NCI-H1436 treated with DMSO at 0.1 percent for 48 hours (cell line): ENCODE results near the gene PRTG.
"Not testable (repeated sequence)": the region's sequence is repeated elsewhere in the genome, so short reads cannot be mapped to it uniquely, and the experiment has no call there.

Source experiments
- DNase-seq: peaks from one replicate; lab custom pipeline; 2025; lab: John Stamatoyannopoulos, UW

Gene PRTG

GRCh38 chr15:55700876-55701275 lies 42.1 kb downstream of the PRTG start:
- DNase-seq, result no peak

GRCh38 chr15:55698653-55699052 lies 44.3 kb downstream of the PRTG start:
- no peak for DNase-seq

- DNase-seq, result no peak
Measured at GRCh38 chr15:55696221-55696620, 46.7 kb downstream of the PRTG start.

- DNase-seq, result no peak
Measured at GRCh38 chr15:55695432-55695831, 47.5 kb downstream of the PRTG start.

GRCh38 chr15:55694652-55695150 lies 48.3 kb downstream of the PRTG start:
- peak; percentile 23 for DNase-seq

- not testable (repeated sequence) for DNase-seq
Measured at GRCh38 chr15:55693116-55693515, 49.8 kb downstream of the PRTG start.

GRCh38 chr15:55687792-55688191 lies 55.2 kb downstream of the PRTG start:
- no peak for DNase-seq

- no peak for DNase-seq
Measured at GRCh38 chr15:55685286-55685685, 57.7 kb downstream of the PRTG start.

GRCh38 chr15:55683376-55683775 lies 59.6 kb downstream of the PRTG start:
- no peak for DNase-seq

- no peak for DNase-seq
Measured at GRCh38 chr15:55681631-55682030, 61.3 kb downstream of the PRTG start.

GRCh38 chr15:55676507-55676906 lies 66.4 kb downstream of the PRTG start:
- no peak for DNase-seq

- no peak for DNase-seq
Measured at GRCh38 chr15:55673287-55673686, 69.7 kb downstream of the PRTG start.

- DNase-seq, result no peak
Measured at GRCh38 chr15:55669270-55669669, 73.7 kb downstream of the PRTG start.

- DNase-seq, result no peak
Measured at GRCh38 chr15:55665605-55666227, 77.2 kb downstream of the PRTG start.

- no peak for DNase-seq
Measured at GRCh38 chr15:55661428-55661827, 81.5 kb downstream of the PRTG start.

- no peak for DNase-seq
Measured at GRCh38 chr15:55660153-55660552, 82.8 kb downstream of the PRTG start.

GRCh38 chr15:55659481-55659880 lies 83.5 kb downstream of the PRTG start:
- DNase-seq, result no peak

- DNase-seq, result no peak
Measured at GRCh38 chr15:55658886-55659285, 84.1 kb downstream of the PRTG start.

- DNase-seq, result no peak
Measured at GRCh38 chr15:55654561-55655031, 88.4 kb downstream of the PRTG start.

- DNase-seq, result no peak
Measured at GRCh38 chr15:55652909-55653495, 90.0 kb downstream of the PRTG start.

GRCh38 chr15:55652359-55652758 lies 90.6 kb downstream of the PRTG start:
- no peak for DNase-seq

- no peak for DNase-seq
Measured at GRCh38 chr15:55649058-55649423, 93.9 kb downstream of the PRTG start.

GRCh38 chr15:55638764-55639163 lies 104.2 kb downstream of the PRTG start:
- no peak for DNase-seq

- DNase-seq, result no peak
Measured at GRCh38 chr15:55637086-55637485, 105.9 kb downstream of the PRTG start.
